NCI-H446 treated with DMSO at 0.1 percent for 48 hours (cell line): ENCODE measurements around the gene PTPRN2.
"Not testable (repeated sequence)": the region's sequence is repeated elsewhere in the genome, so short reads cannot be mapped to it uniquely, and the experiment has no call there.

Experiments
- DNase-seq: peaks from one replicate; lab custom pipeline; 2025; lab: John Stamatoyannopoulos, UW

The PTPRN2 gene

GRCh38 chr7:157996359-157997079, 591.1 kb downstream of the PTPRN2 start:
- no peak for DNase-seq

DNA sequence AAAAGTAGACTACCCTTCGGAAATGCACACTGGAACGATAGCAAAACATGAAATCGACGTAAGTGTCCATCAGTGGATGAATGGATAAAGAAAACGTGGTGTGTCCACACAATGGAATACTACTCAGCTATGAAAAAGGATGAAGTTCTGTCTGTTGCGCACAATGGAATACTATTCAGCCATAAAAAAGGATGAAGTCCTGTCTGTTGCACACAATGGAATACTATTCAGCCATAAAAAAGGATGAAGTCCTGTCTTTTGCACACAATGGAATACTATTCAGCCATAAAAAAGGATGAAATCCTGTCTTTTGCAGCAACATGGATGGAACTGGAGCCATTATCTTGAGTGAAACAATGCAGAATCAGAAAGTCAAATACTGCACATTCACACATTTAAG, 591.8 kb downstream of the PTPRN2 start:
- no peak for DNase-seq

GRCh38 chr7:157994319-157994718, 593.3 kb downstream of the PTPRN2 start:
- no peak for DNase-seq

DNA sequence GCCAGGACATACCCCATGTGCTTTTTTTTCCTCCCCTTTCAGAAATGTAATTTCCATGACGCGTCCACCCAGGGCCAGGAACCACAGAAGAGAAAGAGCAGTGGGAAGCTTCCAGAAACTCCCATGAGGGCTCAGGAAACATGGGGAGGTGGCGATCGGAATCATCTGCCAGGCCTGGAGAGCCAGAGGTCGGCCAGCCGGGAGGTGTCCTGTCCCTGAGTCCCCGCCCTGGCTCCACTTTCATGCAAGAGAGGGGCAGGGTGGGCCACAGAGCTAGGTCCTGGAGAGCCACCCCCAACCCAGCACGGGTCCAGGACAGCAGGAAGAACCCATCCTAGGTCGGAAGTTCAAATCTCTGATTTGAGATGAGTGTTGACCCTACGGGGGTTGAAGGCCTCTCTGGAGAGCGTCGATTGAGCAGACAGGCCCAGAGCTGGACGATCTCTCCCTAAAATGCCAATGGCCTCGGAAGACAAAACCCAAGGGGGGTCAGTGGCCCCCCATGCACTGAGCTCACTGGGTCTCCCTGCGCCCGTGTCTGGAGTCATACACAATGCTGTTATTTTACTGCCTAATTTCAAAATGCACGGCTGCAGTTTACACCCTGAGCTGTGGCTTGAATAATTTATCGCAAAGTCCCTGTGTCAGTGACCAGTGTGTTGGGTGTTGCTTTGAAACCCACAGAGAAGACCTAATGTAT, 594.1 kb downstream of the PTPRN2 start:
- DNase-seq, result no peak

DNA sequence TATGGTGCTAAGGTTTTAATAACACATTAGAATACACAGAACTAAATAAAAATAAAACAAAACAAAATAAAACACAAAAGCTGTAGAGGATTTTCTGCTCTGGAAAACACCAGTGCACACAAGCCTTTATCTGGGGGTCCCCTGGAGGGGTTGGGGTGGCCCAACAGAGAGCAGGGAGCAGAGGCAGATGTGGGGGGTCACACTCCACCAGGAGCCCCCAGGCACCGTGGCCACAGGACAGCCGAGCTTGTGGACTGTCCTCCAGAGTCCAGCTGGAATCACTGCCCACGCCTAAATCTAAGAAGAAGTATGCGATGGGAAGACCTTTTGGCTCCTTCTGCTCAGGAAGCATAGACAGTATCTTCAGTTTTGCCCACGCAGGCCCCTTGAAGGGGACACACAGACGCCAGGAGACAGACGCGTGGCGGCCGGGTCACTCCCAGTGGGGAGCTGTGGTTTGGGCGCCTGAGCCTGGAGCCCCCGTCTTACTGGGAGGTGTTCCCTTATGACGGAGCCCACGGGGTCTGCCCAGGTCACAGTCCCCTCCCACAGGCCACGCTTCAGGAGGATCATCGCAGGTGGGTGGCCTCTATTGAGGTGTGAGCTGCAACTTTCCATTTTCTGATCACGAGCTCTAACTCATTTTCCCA, 595.0 kb downstream of the PTPRN2 start:
- DNase-seq, result no peak

- DNase-seq, result no peak
These were observed 595.9 kb downstream of the PTPRN2 start for GRCh38 chr7:157991761-157992160.

GRCh38 chr7:157991351-157991750, 596.3 kb downstream of the PTPRN2 start:
- DNase-seq, result no peak

- DNase-seq, result no peak
These were observed 596.8 kb downstream of the PTPRN2 start for GRCh38 chr7:157990881-157991250.

DNA sequence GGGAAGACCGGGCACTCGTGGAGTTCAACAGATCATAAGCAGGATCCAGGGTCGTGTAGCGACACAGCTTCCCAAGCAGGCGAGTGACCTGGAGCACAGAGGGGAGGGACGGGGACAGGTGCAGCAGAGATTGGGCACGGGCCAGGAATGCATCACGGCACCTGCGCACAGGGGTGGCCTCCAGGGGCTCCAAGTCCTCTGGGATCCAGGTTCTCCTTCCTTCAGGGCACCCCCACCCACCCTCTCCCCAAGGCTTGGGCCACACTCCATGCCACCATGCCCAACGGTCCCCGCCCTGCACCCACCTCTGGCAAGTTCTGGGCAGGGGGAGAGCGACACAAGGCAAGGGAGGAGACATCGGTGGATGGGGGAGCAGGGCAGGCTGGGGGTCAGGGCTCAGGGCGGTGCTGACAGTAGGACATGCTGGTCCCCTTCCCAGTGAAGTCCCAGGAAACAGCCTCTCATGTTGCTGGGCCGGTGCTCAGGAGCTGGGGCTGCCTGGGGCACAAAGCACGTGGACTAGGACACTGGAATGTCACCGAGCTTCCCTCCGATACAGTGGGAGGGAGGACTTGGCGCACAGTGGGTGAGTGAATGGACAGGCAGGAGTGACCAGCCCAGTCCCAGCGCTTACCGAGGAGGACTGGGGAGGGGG, 597.3 kb downstream of the PTPRN2 start:
- DNase-seq, result no peak

DNA sequence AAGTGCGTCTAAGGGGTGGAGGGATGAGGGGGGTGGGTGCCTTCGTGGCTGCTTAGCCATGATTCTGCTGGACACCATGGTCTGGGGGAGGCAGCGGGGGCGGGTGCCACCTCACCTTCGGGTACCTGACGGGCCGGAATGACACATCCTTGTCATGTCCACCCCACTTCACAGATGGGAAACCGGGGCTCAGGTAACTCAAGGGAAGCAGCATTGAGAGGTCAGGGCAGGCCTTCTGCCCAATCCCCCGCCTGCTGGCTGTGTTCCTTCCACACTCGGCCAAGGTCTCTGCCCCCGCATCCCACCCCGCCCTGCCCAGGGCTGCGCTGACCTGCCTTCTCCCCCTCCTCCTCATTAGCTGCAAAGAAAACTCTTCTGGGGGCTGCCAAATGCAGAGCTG, 598.0 kb downstream of the PTPRN2 start:
- DNase-seq, result no peak

- no peak for DNase-seq
These were observed 599.7 kb downstream of the PTPRN2 start for GRCh38 chr7:157987906-157988305.

GRCh38 chr7:157986051-157986450, 601.6 kb downstream of the PTPRN2 start:
- DNase-seq, result no peak

DNA sequence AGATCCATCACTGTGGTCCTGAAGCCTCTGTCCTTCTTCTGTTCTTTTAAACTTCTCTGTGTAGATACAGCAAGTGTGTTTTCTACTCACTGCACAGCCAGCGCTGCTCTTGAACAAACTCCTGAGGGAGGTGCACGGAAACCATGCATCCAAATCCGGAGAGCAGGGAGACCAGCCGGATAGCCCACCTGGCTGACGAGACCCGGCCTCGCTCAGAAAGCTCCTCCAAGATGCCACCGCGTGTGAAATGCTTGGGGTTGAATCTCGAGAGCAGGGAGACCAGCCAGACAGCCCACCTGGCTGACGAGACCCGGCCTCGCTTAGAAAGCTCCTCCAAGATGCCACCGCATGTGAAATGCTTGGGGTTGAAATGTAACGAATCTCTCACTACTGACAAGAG, 602.0 kb downstream of the PTPRN2 start:
- no peak for DNase-seq

GRCh38 chr7:157984423-157985163, 603.0 kb downstream of the PTPRN2 start:
- DNase-seq, result no peak

- DNase-seq, result no peak
These were observed 603.9 kb downstream of the PTPRN2 start for GRCh38 chr7:157983502-157984422.

- DNase-seq, result no peak
These were observed 605.8 kb downstream of the PTPRN2 start for GRCh38 chr7:157981778-157982177.

GRCh38 chr7:157980774-157981173, 606.8 kb downstream of the PTPRN2 start:
- no peak for DNase-seq

DNA sequence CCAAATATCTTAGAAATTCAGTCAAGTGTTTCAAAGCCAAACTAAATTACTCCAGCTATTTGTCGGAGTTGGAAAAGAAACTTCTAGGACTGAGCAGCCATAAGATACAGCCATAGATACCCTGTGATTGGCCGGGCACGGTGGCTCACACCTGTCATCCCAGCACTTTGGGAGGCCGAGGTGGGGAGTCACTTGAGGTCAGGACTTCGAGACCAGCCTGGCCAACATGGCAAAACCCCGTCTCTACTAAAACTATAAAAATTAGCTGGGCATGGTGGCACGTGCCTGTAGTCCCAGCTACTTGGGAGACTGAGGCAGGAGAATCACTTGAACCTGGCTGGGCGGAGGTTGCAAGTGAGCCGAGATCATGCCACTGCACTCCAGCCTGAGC, 607.3 kb downstream of the PTPRN2 start:
- DNase-seq, result not testable (repeated sequence)

GRCh38 chr7:157979636-157980340, 607.8 kb downstream of the PTPRN2 start:
- no peak for DNase-seq

DNA sequence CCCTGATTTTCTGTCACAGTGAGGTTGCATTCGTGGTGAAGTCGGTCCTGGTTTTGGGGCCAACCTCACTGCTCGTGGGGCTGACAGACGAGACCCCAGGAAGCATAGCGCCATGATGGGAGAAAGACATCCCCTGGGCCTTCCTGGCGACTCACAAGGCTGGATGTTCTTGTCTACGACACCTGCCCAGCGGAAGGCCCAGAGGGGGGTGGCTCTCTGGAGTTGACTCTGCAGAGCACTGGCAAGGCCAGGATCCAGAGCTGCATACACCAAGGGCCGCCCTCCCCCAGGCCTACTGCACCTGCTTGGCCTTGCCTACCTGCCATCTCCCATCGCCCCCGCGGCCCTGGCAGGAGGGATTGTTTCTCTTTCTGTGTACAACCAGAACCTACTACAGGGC, 608.9 kb downstream of the PTPRN2 start:
- DNase-seq, result no peak
